Smooth muscle cell (in vitro differentiated cells): ENCODE measurements around the gene DAG1. TPM values are rescaled to one million over a fixed set of nuclear protein-coding genes. Genes with fewer than 3 reads are reported as not detected.

Experiments used
- DNase-seq: peaks from one replicate; lab custom pipeline; 2025; ENCODE audit not compliant: unreplicated experiment; lab: John Stamatoyannopoulos, UW
- H2AFZ ChIP-seq: fragments of 200-600 bp; sonication (generic); 2 replicates; pipeline ENCODE4 v1.6.0; 2016; ENCODE audit warnings: antibody characterized with exemption, low read depth, mild to moderate bottlenecking
- H3F3A ChIP-seq: fragments of 200-600 bp; sonication (generic); 2 replicates; pipeline ENCODE4 v1.6.0; 2017; ENCODE audit warnings: antibody characterized with exemption, low read depth
- H3K27ac ChIP-seq: fragments of 200-600 bp; sonication (generic); 2 replicates; pipeline ENCODE4 v1.5.1; 2016; ENCODE audit warnings: low read depth, mild to moderate bottlenecking
- H3K27me3 ChIP-seq: fragments of 200-600 bp; sonication (generic); 2 replicates; pipeline ENCODE4 v1.6.1; 2016; ENCODE audit warnings: low read depth, mild to moderate bottlenecking
- H3K36me3 ChIP-seq: fragments of 200-600 bp; sonication (generic); 2 replicates; pipeline ENCODE4 v1.5.1; 2016; ENCODE audit warnings: low read depth
- H3K4me1 ChIP-seq: fragments of 200-600 bp; sonication (generic); 2 replicates; pipeline ENCODE4 v1.5.1; 2016; ENCODE audit warnings: low read depth
- H3K4me2 ChIP-seq: fragments of 200-600 bp; sonication (generic); 2 replicates; pipeline ENCODE4 v1.6.0; 2016; ENCODE audit warnings: mild to moderate bottlenecking
- H3K4me3 ChIP-seq: fragments of 200-600 bp; sonication (generic); 2 replicates; pipeline ENCODE4 v1.5.1; 2016; ENCODE audit warnings: mild to moderate bottlenecking
- H3K79me2 ChIP-seq: fragments of 200-600 bp; sonication (generic); 2 replicates; pipeline ENCODE4 v1.6.0; 2016; ENCODE audit warnings: low read depth, mild to moderate bottlenecking
- H3K9ac ChIP-seq: fragments of 200-600 bp; sonication (generic); 2 replicates; pipeline ENCODE4 v1.6.0; 2016; ENCODE audit warnings: low read depth
- H3K9me3 ChIP-seq: fragments of 200-600 bp; sonication (generic); replicated peaks from 2 replicates; pipeline ENCODE4 v1.5.1; 2016; ENCODE audit warnings: low read depth
- H4K20me1 ChIP-seq: fragments of 200-600 bp; sonication (generic); 2 replicates; pipeline ENCODE4 v1.6.0; 2016; ENCODE audit warnings: low read depth
- WGBS: methylation state at CpG from one replicate; pipeline ENCODE4 v1.1.7; 2016; ENCODE audit warnings: low lambda C conversion rate; 5-methylcytosine and 5-hydroxymethylcytosine counted together
- polyA plus RNA-seq: library from polyadenylated mRNA; unstranded; fragments of >200 nt; fragmentation: Nextera tagmentation; extraction: Ambion mirVana; gene quantifications from 2 replicates; pipeline ENCODE4 v1.2.1, GENCODE V29; 2016
- total RNA-seq: library from RNA; depleted of rRNA; stranded (reverse); fragments of >200 nt; gene quantifications from 2 replicates; pipeline ENCODE4 v1.2.3, GENCODE V29; 2014
- TF ChIP-seq, protein P1 (sequence below): fragments of 200-600 bp; sonication (generic); IDR thresholded peaks from 2 replicates; pipeline ENCODE4 v1.5.1; 2017; ENCODE audit warnings: borderline replicate concordance, mild to moderate bottlenecking, antibody characterized with exemption; ENCODE audit not compliant: insufficient read depth, poor library complexity, severe bottlenecking

Gene DAG1
- total and polyA plus RNA-seq, 2 experiments from 2014 or later: 32.1 to 61.6 TPM

DNA sequence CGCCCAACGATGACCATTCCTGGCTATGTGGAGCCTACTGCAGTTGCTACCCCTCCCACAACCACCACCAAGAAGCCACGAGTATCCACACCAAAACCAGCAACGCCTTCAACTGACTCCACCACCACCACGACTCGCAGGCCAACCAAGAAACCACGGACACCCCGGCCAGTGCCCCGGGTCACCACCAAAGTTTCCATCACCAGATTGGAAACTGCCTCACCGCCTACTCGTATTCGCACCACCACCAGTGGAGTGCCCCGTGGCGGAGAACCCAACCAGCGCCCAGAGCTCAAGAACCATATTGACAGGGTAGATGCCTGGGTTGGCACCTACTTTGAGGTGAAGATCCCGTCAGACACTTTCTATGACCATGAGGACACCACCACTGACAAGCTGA is 61.6 kb downstream of the DAG1 start:
- H4K20me1 ChIP-seq: peaks cover 5% of the 10 kb centered on the region
- H3K4me1 ChIP-seq: peaks cover 6% of the 10 kb centered on the region
- H3F3A ChIP-seq: no peaks in the 10 kb centered on the region
- H3K4me2 ChIP-seq: no peak overlapping the region
- no peak overlapping the region for H3K4me3 ChIP-seq
- peaks cover 5% of the 10 kb centered on the region for H3K79me2 ChIP-seq
- H3K36me3 ChIP-seq: no peaks in the 10 kb centered on the region
- H3K27ac ChIP-seq: no peak overlapping the region
- DNase-seq: no peak
- TF ChIP-seq, protein P1, sequence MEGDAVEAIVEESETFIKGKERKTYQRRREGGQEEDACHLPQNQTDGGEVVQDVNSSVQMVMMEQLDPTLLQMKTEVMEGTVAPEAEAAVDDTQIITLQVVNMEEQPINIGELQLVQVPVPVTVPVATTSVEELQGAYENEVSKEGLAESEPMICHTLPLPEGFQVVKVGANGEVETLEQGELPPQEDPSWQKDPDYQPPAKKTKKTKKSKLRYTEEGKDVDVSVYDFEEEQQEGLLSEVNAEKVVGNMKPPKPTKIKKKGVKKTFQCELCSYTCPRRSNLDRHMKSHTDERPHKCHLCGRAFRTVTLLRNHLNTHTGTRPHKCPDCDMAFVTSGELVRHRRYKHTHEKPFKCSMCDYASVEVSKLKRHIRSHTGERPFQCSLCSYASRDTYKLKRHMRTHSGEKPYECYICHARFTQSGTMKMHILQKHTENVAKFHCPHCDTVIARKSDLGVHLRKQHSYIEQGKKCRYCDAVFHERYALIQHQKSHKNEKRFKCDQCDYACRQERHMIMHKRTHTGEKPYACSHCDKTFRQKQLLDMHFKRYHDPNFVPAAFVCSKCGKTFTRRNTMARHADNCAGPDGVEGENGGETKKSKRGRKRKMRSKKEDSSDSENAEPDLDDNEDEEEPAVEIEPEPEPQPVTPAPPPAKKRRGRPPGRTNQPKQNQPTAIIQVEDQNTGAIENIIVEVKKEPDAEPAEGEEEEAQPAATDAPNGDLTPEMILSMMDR: no peak
- H3K27me3 ChIP-seq: no peaks in the 10 kb centered on the region
- H2AFZ ChIP-seq: no peak overlapping the region
- H3K9ac ChIP-seq: no peak overlapping the region
- no peaks in the 10 kb centered on the region for H3K9me3 ChIP-seq
- WGBS: 98% methylated on average over 16 of the region's 16 CpGs

DNA sequence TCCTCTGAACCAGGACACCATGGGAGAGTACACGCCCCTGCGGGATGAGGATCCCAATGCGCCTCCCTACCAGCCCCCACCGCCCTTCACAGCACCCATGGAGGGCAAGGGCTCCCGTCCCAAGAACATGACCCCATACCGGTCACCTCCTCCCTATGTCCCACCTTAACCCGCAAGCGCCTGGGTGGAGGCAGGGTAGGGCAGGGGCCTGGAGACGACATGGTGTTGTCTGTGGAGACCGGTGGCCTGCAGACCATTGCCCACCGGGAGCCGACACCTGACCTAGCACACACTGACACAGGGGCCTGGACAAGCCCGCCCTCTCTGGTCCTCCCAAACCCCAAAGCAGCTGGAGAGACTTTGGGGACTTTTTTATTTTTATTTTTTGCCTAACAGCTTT is 63.0 kb downstream of the DAG1 start:
- Histone ChIP-seq H3K4me2 (no peak overlapping the region), H3K9ac (no peak overlapping the region), H3K9me3 (no peaks in the 10 kb centered on the region), H3K36me3 (no peaks in the 10 kb centered on the region), H4K20me1 (peaks cover 5% of the 10 kb centered on the region), H3K4me3 (no peak overlapping the region), H3F3A (no peaks in the 10 kb centered on the region), H3K79me2 (peaks cover 5% of the 10 kb centered on the region), H3K4me1 (peaks cover 6% of the 10 kb centered on the region), H3K27me3 (no peaks in the 10 kb centered on the region), H3K27ac (no peak overlapping the region), H2AFZ (no peak overlapping the region)
- TF ChIP-seq, protein P1: no peak
- WGBS: 98% methylated on average over 13 of the region's 13 CpGs
- no peak for DNase-seq

DNA sequence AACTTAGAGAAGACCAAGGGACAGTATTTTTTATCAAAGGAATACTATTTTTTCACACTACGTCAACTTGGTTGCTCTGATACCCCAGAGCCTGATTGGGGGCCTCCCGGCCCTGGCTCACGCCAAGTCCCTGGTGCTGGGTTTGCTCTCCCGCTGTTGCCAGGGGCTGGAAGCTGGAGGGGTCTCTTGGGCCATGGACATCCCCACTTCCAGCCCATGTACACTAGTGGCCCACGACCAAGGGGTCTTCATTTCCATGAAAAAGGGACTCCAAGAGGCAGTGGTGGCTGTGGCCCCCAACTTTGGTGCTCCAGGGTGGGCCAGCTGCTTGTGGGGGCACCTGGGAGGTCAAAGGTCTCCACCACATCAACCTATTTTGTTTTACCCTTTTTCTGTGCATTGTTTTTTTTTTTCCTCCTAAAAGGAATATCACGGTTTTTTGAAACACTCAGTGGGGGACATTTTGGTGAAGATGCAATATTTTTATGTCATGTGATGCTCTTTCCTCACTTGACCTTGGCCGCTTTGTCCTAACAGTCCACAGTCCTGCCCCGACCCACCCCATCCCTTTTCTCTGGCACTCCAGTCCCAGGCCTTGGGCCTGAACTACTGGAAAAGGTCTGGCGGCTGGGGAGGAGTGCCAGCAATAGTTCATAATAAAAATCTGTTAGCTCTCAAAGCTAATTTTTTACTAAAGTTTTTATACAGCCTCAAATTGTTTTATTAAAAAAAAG is 63.9 kb downstream of the DAG1 start:
- no peak overlapping the region for H3K9ac ChIP-seq
- H3K27ac ChIP-seq: no peak overlapping the region
- no peak for DNase-seq
- H4K20me1 ChIP-seq: peaks cover 5% of the 10 kb centered on the region
- H3F3A ChIP-seq: no peaks in the 10 kb centered on the region
- H3K27me3 ChIP-seq: no peaks in the 10 kb centered on the region
- H3K4me1 ChIP-seq: peaks cover 6% of the 10 kb centered on the region
- H3K9me3 ChIP-seq: no peaks in the 10 kb centered on the region
- TF ChIP-seq, protein P1: no peak
- WGBS: 98% methylated on average over 9 of the region's 9 CpGs
- no peak overlapping the region for H2AFZ ChIP-seq
- no peaks in the 10 kb centered on the region for H3K36me3 ChIP-seq
- no peak overlapping the region for H3K4me3 ChIP-seq
- no peak overlapping the region for H3K4me2 ChIP-seq
- H3K79me2 ChIP-seq: no peaks in the 10 kb centered on the region
